ENCODE measurements around the gene TYMS. TPM values are rescaled to one million over a fixed set of nuclear protein-coding genes. Genes with fewer than 3 reads are reported as not detected.

Gene TYMS
- total RNA-seq, 1 experiment from 2014 or later = 339 TPM

- ChIA-PET CTCF (interaction anchor here (0.7 kb wide), 1 partner anchor 32 kb away, joined by 3 read pairs; no protein-coding TSS in a partner anchor), POLR2A (ENCODE audit: low non-redundant PET) (no interaction called here)
- DNase-seq (ENCODE audit: low spot score) = no peak
- BruUV-seq (replicated peaks) = no TSS peak
- no peak for TF ChIP-seq EZH2 (IDR thresholded peaks at IDR 0.05; ENCODE audit: borderline replicate concordance, low read depth, low read length, poor library complexity, severe bottlenecking)
- TF ChIP-seq, protein P1, sequence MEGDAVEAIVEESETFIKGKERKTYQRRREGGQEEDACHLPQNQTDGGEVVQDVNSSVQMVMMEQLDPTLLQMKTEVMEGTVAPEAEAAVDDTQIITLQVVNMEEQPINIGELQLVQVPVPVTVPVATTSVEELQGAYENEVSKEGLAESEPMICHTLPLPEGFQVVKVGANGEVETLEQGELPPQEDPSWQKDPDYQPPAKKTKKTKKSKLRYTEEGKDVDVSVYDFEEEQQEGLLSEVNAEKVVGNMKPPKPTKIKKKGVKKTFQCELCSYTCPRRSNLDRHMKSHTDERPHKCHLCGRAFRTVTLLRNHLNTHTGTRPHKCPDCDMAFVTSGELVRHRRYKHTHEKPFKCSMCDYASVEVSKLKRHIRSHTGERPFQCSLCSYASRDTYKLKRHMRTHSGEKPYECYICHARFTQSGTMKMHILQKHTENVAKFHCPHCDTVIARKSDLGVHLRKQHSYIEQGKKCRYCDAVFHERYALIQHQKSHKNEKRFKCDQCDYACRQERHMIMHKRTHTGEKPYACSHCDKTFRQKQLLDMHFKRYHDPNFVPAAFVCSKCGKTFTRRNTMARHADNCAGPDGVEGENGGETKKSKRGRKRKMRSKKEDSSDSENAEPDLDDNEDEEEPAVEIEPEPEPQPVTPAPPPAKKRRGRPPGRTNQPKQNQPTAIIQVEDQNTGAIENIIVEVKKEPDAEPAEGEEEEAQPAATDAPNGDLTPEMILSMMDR (conservative IDR thresholded peaks at IDR 0.05; ENCODE audit: low read depth, low read length) = no peak
- H3K4me3 ChIP-seq (ENCODE audit: low read depth, low read length, poor library complexity, severe bottlenecking) = no peak overlapping the region
- intact Hi-C loops (cut with micrococcal nuclease; ENCODE audit: unreplicated experiment) = no loop called here
- no peaks in the 10 kb centered on the region for H3K36me3 ChIP-seq (ENCODE audit: insufficient read depth, low read length, poor library complexity, severe bottlenecking)
- H3K9me3 ChIP-seq (ENCODE audit: low read depth, low read length, poor library complexity, severe bottlenecking) = no peaks in the 10 kb centered on the region
- no peak overlapping the region for H3K27ac ChIP-seq (ENCODE audit: low read depth, low read length, poor library complexity, severe bottlenecking)
- H3K27me3 ChIP-seq (replicated peaks; ENCODE audit: insufficient read depth, low read depth, low read length, poor library complexity) = no peaks in the 10 kb centered on the region
- H3K4me1 ChIP-seq (ENCODE audit: insufficient read depth, low read length, poor library complexity, severe bottlenecking) = peaks cover 3% of the 10 kb centered on the region
Observed at GRCh38 chr18:627231-627630, 30.2 kb upstream of the TYMS start.

- H3K4me1 ChIP-seq (ENCODE audit: insufficient read depth, low read length, poor library complexity, severe bottlenecking) = peaks cover 15% of the 10 kb centered on the region
- no peaks in the 10 kb centered on the region for H3K27me3 ChIP-seq (replicated peaks; ENCODE audit: insufficient read depth, low read depth, low read length, poor library complexity)
- H3K4me3 ChIP-seq (ENCODE audit: low read depth, low read length, poor library complexity, severe bottlenecking) = no peak overlapping the region
- DNase-seq (ENCODE audit: low spot score) = peak; percentile 33
- H3K36me3 ChIP-seq (ENCODE audit: insufficient read depth, low read length, poor library complexity, severe bottlenecking) = no peaks in the 10 kb centered on the region
- TF ChIP-seq, protein P1 (conservative IDR thresholded peaks at IDR 0.05; ENCODE audit: low read depth, low read length) = peak; percentile 32; the same call in 1 of the 2 replicates
- no peak for TF ChIP-seq EZH2 (IDR thresholded peaks at IDR 0.05; ENCODE audit: borderline replicate concordance, low read depth, low read length, poor library complexity, severe bottlenecking)
- ChIA-PET POLR2A (ENCODE audit: low non-redundant PET) (no interaction called here), CTCF (no interaction called here)
- no TSS peak for BruUV-seq (replicated peaks)
- intact Hi-C loops (cut with micrococcal nuclease; ENCODE audit: unreplicated experiment) = no loop called here
- H3K27ac ChIP-seq (ENCODE audit: low read depth, low read length, poor library complexity, severe bottlenecking) = no peak overlapping the region
- H3K9me3 ChIP-seq (ENCODE audit: low read depth, low read length, poor library complexity, severe bottlenecking) = no peaks in the 10 kb centered on the region
Observed at GRCh38 chr18:629269-630150, 27.9 kb upstream of the TYMS start.

- ChIA-PET CTCF (interaction anchor here (1.0 kb wide), 1 partner anchor 199 kb away, joined by 3 read pairs; no protein-coding TSS in a partner anchor), POLR2A (ENCODE audit: low non-redundant PET) (interaction anchor here (0.6 kb wide), 1 partner anchor 14 kb away, joined by 3 read pairs; no protein-coding TSS in a partner anchor)
- Histone ChIP-seq H3K36me3 (ENCODE audit: insufficient read depth, low read length, poor library complexity, severe bottlenecking) (no peaks in the 10 kb centered on the region), H3K27me3 (replicated peaks; ENCODE audit: insufficient read depth, low read depth, low read length, poor library complexity) (no peaks in the 10 kb centered on the region), H3K27ac (ENCODE audit: low read depth, low read length, poor library complexity, severe bottlenecking) (no peak overlapping the region), H3K9me3 (ENCODE audit: low read depth, low read length, poor library complexity, severe bottlenecking) (no peaks in the 10 kb centered on the region), H3K4me1 (ENCODE audit: insufficient read depth, low read length, poor library complexity, severe bottlenecking) (peaks cover 20% of the 10 kb centered on the region), H3K4me3 (ENCODE audit: low read depth, low read length, poor library complexity, severe bottlenecking) (no peak overlapping the region)
- intact Hi-C loops (cut with micrococcal nuclease; ENCODE audit: unreplicated experiment) = no loop called here
- BruUV-seq (replicated peaks) = no TSS peak
- DNase-seq (ENCODE audit: low spot score) = no peak
- TF ChIP-seq, protein P1 (conservative IDR thresholded peaks at IDR 0.05; ENCODE audit: low read depth, low read length) = no peak
- no peak for TF ChIP-seq EZH2 (IDR thresholded peaks at IDR 0.05; ENCODE audit: borderline replicate concordance, low read depth, low read length, poor library complexity, severe bottlenecking)
Observed at GRCh38 chr18:631560-631959, 25.9 kb upstream of the TYMS start.
